Mucosa of descending colon (tissue), 3 donors: Measurements from ENCODE around the gene IWS1. TPM values are rescaled to one million over a fixed set of nuclear protein-coding genes. Genes with fewer than 3 reads are reported as not detected.
"Not testable (repeated sequence)": the region's sequence is repeated elsewhere in the genome, so short reads cannot be mapped to it uniquely, and the experiment has no call there.

Source experiments
- ATAC-seq: fragments of 200-7000 bp; cut with Tn5 transposase; one replicate; pipeline ENCODE4 v1.9.1; 2020; ENCODE audit warnings: mild to moderate bottlenecking, moderate library complexity
- DNase-seq, 3 donors: peaks; one replicate each; pipeline ENCODE4 v3.0.0-alpha.2; 2020
- H3K36me3 ChIP-seq: fragments of 200-600 bp; one replicate; pipeline ENCODE4 v1.8.0; 2021; ENCODE audit warnings: low read depth, mild to moderate bottlenecking
- H3K4me1 ChIP-seq: fragments of 200-600 bp; one replicate; pipeline ENCODE4 v1.8.0; 2021; ENCODE audit warnings: low read depth, mild to moderate bottlenecking
- H3K4me3 ChIP-seq: fragments of 200-600 bp; one replicate; pipeline ENCODE4 v1.8.0; 2021; ENCODE audit warnings: mild to moderate bottlenecking
- H3K9me3 ChIP-seq: fragments of 200-600 bp; one replicate; pipeline ENCODE4 v1.8.0; 2021; ENCODE audit warnings: mild to moderate bottlenecking
- intact Hi-C, 2 donors: fragments of 100-400 bp; cut with DNase I in 1 of 2; cut with micrococcal nuclease in 1 of 2; formaldehyde crosslinking; loops; one replicate each; pipeline versions ENCODE4 v1.11.0 to v1.11.1; 2022; cut with DNase I, micrococcal nuclease
- total RNA-seq, 3 donors: library from RNA; stranded (reverse); fragmentation: NEBNext Ultra II Directional in 2 of 3; extraction: Animal tissue kit (Norgen Biotek cat#: 25700) in 2 of 3; gene quantifications; one replicate each; pipeline versions ENCODE4 v1.2.1 to v1.2.4, GENCODE V29; 2021 to 2023
- TF ChIP-seq, protein P1 (sequence below): fragments of 200-600 bp; IDR thresholded peaks from one replicate; pipeline ENCODE4 v1.8.0; 2022; ENCODE audit warnings: antibody characterized with exemption, mild to moderate bottlenecking
- donor health status: DM: no; HTN: no; CAD: no; lungs with moderate emphysema.
- donor health status: DM: no; HTN: no; CAD: no.
- donor health status: DM: no; HTN: yes; CAD: no.

IWS1 gene
- total RNA-seq, 3 donors from 2014 or later = 32.3 to 38.4 (median 33.2) TPM

DNA sequence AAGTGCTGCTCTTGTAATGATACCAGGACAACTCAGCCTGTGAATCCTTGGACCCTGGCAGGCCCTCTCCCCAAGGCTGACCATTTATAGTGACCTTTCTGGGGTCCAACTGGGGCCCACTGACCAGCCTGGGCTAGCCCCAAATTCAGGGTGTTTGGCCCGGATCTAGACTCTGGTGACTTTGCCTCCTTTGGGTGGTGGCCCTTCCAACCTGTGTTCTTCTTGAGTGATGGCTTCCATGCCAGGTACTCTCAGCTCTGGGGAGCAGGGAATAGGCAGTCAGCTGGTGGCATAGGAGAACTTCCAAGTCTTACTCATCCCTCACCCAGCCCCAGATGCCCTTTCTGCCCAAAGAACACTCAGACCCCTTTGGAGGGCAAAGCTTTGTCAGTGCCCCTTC, 19.5 kb upstream of the IWS1 start:
- intact Hi-C loops = no loop called here
- DNase-seq = no peak
- H3K9me3 ChIP-seq = no peaks in the 10 kb centered on the region

GRCh38 chr2:127545189-127545588, 18.9 kb upstream of the IWS1 start:
- no peak for ATAC-seq
- intact Hi-C loops = no loop called here
- TF ChIP-seq, protein P1, sequence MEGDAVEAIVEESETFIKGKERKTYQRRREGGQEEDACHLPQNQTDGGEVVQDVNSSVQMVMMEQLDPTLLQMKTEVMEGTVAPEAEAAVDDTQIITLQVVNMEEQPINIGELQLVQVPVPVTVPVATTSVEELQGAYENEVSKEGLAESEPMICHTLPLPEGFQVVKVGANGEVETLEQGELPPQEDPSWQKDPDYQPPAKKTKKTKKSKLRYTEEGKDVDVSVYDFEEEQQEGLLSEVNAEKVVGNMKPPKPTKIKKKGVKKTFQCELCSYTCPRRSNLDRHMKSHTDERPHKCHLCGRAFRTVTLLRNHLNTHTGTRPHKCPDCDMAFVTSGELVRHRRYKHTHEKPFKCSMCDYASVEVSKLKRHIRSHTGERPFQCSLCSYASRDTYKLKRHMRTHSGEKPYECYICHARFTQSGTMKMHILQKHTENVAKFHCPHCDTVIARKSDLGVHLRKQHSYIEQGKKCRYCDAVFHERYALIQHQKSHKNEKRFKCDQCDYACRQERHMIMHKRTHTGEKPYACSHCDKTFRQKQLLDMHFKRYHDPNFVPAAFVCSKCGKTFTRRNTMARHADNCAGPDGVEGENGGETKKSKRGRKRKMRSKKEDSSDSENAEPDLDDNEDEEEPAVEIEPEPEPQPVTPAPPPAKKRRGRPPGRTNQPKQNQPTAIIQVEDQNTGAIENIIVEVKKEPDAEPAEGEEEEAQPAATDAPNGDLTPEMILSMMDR = no peak
- peaks cover 18% of the 10 kb centered on the region for H3K4me1 ChIP-seq
- no peak for DNase-seq
- no peak overlapping the region for H3K4me3 ChIP-seq
- H3K36me3 ChIP-seq = no peaks in the 10 kb centered on the region
- no peaks in the 10 kb centered on the region for H3K9me3 ChIP-seq

More for the DNA sequence above, 19.5 kb upstream of the IWS1 start:
- H3K36me3 ChIP-seq = no peaks in the 10 kb centered on the region
- TF ChIP-seq, protein P1 = no peak
- peaks cover 18% of the 10 kb centered on the region for H3K4me1 ChIP-seq
- no peak for ATAC-seq
- H3K4me3 ChIP-seq = no peak overlapping the region

DNA sequence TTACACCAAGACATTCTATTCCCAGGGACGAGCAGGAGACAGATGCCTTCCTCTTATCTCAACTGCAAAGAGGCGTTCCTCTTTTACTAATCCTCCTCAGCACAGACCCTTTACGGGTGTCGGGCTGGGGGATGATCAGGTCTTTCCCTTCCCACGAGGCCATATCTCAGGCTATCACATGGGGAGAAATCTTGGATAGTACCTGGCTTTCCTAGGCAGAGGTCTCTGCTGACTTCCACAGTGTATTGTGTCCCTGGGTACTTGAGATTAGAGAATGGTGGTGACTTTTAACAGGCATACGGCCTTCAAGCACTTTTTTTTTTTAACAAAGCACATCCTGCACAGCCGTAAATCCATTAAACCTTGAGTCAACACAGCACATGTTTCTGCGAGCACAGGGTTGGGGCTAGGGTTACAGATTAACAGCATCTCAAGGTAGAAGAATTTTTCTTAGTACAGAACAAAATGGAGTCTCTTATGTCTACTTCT, 16.8 kb upstream of the IWS1 start:
- H3K4me3 ChIP-seq, H3K36me3 ChIP-seq, intact Hi-C loops, H3K9me3 ChIP-seq: not testable (repeated sequence)
- ATAC-seq = peak; percentile 43
- DNase-seq = peak in 1 of 3 donors; percentile 32
- H3K4me1 ChIP-seq = peaks cover 18% of the 10 kb centered on the region

GRCh38 chr2:127542231-127542630, 15.9 kb upstream of the IWS1 start:
- TF ChIP-seq, protein P1 = no peak
- ATAC-seq = peak; percentile 45
- intact Hi-C loops = no loop called here
- no peaks in the 10 kb centered on the region for H3K36me3 ChIP-seq
- H3K4me1 ChIP-seq = peaks cover 26% of the 10 kb centered on the region
- no peaks in the 10 kb centered on the region for H3K9me3 ChIP-seq
- no peak for DNase-seq
- no peak overlapping the region for H3K4me3 ChIP-seq

DNA sequence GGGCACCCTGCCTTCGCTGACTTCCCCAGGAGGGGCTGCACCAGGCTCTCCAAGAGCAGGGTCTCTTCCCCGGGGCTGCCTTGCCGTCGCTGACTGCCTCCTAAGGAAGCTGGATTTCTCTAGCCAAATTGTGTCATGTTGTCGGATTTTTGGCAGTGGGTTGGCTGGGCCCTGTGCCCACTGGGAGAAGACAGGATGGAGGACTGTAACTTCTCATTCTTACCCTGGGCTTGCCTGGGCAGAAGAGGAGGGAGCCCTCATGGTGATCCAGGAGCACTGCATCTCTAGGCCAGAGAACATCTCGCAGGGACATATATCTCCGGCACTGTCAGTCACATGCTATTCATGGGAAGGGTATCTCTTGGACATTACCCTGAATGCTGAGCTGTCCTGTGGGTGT, 15.5 kb upstream of the IWS1 start:
- peak; percentile 10 for ATAC-seq
- TF ChIP-seq, protein P1 = no peak
- intact Hi-C loops = no loop called here
- peaks cover 26% of the 10 kb centered on the region for H3K4me1 ChIP-seq
- H3K4me3 ChIP-seq = no peak overlapping the region
- no peaks in the 10 kb centered on the region for H3K9me3 ChIP-seq
- no peak for DNase-seq
- H3K36me3 ChIP-seq = no peaks in the 10 kb centered on the region

- Histone ChIP-seq H3K4me1 (peaks cover 30% of the 10 kb centered on the region), H3K9me3 (no peaks in the 10 kb centered on the region), H3K4me3 (no peak overlapping the region), H3K36me3 (no peaks in the 10 kb centered on the region)
- DNase-seq = no peak
- TF ChIP-seq, protein P1 = no peak
- intact Hi-C loops = no loop called here
- ATAC-seq = no peak
Measured at GRCh38 chr2:127537644-127538043, 11.4 kb upstream of the IWS1 start.
